H1 (cell line): Measurements from ENCODE around the gene ZNF587B.
"Not testable (repeated sequence)": the region's sequence is repeated elsewhere in the genome, so short reads cannot be mapped to it uniquely, and the experiment has no call there.

Experiments
- CBX5 ChIP-seq: fragments of 300-800, 300-1000 bp; sonication (generic); IDR thresholded peaks from 2 replicates; pipeline ENCODE4 v1.7.1; 2016; ENCODE audit warnings: antibody characterized with exemption, low read length, low read depth
- CREB1 ChIP-seq: IDR thresholded peaks from 2 replicates; pipeline ENCODE4 v1.6.1; 2012; ENCODE audit warnings: inconsistent platforms
- EZH2 ChIP-seq: fragments of 200-600 bp; sonication (generic); IDR thresholded peaks from 2 replicates; pipeline ENCODE4 v1.7.1; 2012; ENCODE audit warnings: low read depth, mild to moderate bottlenecking, moderate library complexity, low read length, inconsistent platforms; ENCODE audit not compliant: severe bottlenecking
- GABPA ChIP-seq: IDR thresholded peaks from 2 replicates; pipeline ENCODE4 v1.6.1; 2011; ENCODE audit warnings: mild to moderate bottlenecking, low read length, moderate library complexity, borderline replicate concordance; ENCODE audit not compliant: insufficient read depth
- KDM5A ChIP-seq: fragments of 200-600 bp; IDR thresholded peaks from 2 replicates; pipeline ENCODE4 v1.7.1; 2012; ENCODE audit warnings: mild to moderate bottlenecking, low read length, inconsistent platforms, mixed read lengths
- MAFK ChIP-seq: IDR thresholded peaks from 2 replicates; pipeline ENCODE4 v1.6.1; 2012; ENCODE audit warnings: low read depth, mild to moderate bottlenecking, improper control_type of control experiment, low read length
- POLR2A ChIP-seq, 2 experiments: IDR thresholded peaks; 1 replicate in 1 of 2; 2 replicates in 1 of 2; pipeline ENCODE4 v1.6.1; 2011; ENCODE audit warnings: low read depth in 2 of 2, low read length in 2 of 2, mild to moderate bottlenecking in 2 of 2; ENCODE audit errors: control extremely low read depth in 1 of 2
- RAD21 ChIP-seq, 2 experiments: IDR thresholded peaks in 1 of 2; conservative IDR thresholded peaks in 1 of 2; 2 replicates each; pipeline ENCODE4 v1.6.1; 2011; ENCODE audit warnings: low read depth in 2 of 2, low read length in 2 of 2, improper control_type of control experiment in 1 of 2, inconsistent platforms in 1 of 2, mild to moderate bottlenecking in 1 of 2, moderate library complexity in 1 of 2
- TAF1 ChIP-seq: IDR thresholded peaks from 2 replicates; pipeline ENCODE4 v1.6.1; 2011; ENCODE audit warnings: mild to moderate bottlenecking, low read depth, low read length
- YY1 ChIP-seq: IDR thresholded peaks from 2 replicates; pipeline ENCODE4 v1.6.1; 2011; ENCODE audit warnings: low read depth, mild to moderate bottlenecking, low read length
- TF ChIP-seq, protein P1 (sequence below), 3 experiments: IDR thresholded peaks; 1 replicate in 2 of 3; 2 replicates in 1 of 3; pipeline versions ENCODE4 v1.5.1 to v1.6.1; 2011; ENCODE audit warnings: low read length in 3 of 3, mild to moderate bottlenecking in 3 of 3, inconsistent platforms in 2 of 3, low read depth in 1 of 3, moderate library complexity in 1 of 3; ENCODE audit not compliant: insufficient read depth in 1 of 3; ENCODE audit errors: control extremely low read depth in 1 of 3
- TF ChIP-seq, protein P2 (sequence below): IDR thresholded peaks from 2 replicates; pipeline ENCODE4 v1.6.1; 2012; ENCODE audit warnings: low read length, inconsistent platforms

DNA sequence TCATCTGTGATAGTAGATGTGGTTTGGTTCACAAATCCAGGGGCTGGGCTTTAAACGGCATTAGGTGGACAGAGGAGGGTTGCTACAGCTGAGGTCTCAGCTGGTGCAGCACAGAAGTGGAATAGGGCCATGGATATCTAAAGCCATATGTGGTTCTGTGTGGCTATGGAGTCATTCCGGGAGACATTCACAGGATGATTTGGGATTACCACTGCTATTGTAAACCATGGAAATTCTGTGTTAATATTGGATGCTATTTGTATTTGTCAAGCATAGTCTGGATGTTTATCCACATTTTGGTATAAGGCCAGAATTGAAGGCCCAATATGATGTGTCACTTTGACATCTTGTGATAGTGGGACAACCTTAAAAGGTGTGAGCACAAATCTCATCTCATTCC is 6.9 kb upstream of the ZNF587B start:
- TF ChIP-seq, protein P1, sequence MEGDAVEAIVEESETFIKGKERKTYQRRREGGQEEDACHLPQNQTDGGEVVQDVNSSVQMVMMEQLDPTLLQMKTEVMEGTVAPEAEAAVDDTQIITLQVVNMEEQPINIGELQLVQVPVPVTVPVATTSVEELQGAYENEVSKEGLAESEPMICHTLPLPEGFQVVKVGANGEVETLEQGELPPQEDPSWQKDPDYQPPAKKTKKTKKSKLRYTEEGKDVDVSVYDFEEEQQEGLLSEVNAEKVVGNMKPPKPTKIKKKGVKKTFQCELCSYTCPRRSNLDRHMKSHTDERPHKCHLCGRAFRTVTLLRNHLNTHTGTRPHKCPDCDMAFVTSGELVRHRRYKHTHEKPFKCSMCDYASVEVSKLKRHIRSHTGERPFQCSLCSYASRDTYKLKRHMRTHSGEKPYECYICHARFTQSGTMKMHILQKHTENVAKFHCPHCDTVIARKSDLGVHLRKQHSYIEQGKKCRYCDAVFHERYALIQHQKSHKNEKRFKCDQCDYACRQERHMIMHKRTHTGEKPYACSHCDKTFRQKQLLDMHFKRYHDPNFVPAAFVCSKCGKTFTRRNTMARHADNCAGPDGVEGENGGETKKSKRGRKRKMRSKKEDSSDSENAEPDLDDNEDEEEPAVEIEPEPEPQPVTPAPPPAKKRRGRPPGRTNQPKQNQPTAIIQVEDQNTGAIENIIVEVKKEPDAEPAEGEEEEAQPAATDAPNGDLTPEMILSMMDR (IDR thresholded peaks at IDR 0.05; ENCODE audit: control extremely low read depth in 1 of 3, insufficient read depth in 1 of 3, low read depth in 1 of 3, low read length in 3 of 3): not testable (repeated sequence)
- not testable (repeated sequence) for TF ChIP-seq GABPA; POLR2A (IDR thresholded peaks at IDR 0.05; ENCODE audit: control extremely low read depth in 1 of 2, low read depth in 2 of 2, low read length in 2 of 2); RAD21 (IDR thresholded peaks at IDR 0.05 in 1 of 2, conservative IDR thresholded peaks at IDR 0.05 in 1 of 2; ENCODE audit: low read depth in 2 of 2, low read length in 2 of 2); CREB1; EZH2; YY1; KDM5A; MAFK; TAF1; CBX5
- TF ChIP-seq, protein P2, sequence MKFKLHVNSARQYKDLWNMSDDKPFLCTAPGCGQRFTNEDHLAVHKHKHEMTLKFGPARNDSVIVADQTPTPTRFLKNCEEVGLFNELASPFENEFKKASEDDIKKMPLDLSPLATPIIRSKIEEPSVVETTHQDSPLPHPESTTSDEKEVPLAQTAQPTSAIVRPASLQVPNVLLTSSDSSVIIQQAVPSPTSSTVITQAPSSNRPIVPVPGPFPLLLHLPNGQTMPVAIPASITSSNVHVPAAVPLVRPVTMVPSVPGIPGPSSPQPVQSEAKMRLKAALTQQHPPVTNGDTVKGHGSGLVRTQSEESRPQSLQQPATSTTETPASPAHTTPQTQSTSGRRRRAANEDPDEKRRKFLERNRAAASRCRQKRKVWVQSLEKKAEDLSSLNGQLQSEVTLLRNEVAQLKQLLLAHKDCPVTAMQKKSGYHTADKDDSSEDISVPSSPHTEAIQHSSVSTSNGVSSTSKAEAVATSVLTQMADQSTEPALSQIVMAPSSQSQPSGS: not testable (repeated sequence)
